Measurements from ENCODE around the gene EYS. TPM values are rescaled to one million over a fixed set of nuclear protein-coding genes. Genes with fewer than 3 reads are reported as not detected.

The EYS gene
- total and polyA plus RNA-seq, 2 of the 13 experiments (the other 11 are each of a cell fraction or from before 2014, with no cell fraction given) = 0.04 to 0.07 TPM

DNA sequence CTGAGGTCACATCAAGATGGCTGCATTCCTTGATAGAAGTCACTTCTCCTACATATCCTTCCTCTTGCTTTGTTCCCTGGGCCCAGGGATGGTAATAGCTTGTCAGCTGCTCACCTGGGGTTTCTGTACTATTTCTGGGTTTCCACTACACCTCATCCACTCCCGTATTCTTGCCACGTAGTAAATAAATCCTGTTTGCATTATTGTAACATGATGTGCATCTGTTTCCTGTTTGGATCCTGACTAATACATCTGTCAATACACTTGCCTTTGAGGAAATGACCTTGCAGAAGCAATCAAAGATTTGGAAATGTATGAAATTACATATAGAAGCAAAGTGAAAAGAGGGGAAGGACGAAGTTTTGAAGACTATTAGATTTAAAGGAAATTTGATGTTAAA lies 1452.5 kb downstream of the EYS start (continued):
- TF ChIP-seq HOMEZ (CRISPR knock-in tag; IDR thresholded peaks at IDR 0.05; ENCODE audit: low read depth) (peak; percentile 51; the same call in 1 of the 2 replicates), SIN3A (IDR thresholded peaks at IDR 0.05; ENCODE audit: borderline replicate concordance, low read depth, low read length) (no peak), ATF4 (CRISPR knock-in tag; IDR thresholded peaks at IDR 0.05) (peak in 1 of 2 experiments; percentile 29; a peak in 1 of 4 replicates), RARA (CRISPR knock-in tag; IDR thresholded peaks at IDR 0.05) (peak; percentile 39; the same call in 1 of the 2 replicates), ZBTB20 (CRISPR knock-in tag; IDR thresholded peaks at IDR 0.05; ENCODE audit: borderline replicate concordance, low read depth) (peak; percentile 90; the same call in 1 of the 2 replicates), HCFC1 (IDR thresholded peaks at IDR 0.05; ENCODE audit: low read depth, low read length) (no peak), ELF3 (CRISPR knock-in tag; IDR thresholded peaks at IDR 0.05) (peak; percentile 89), MED1 (CRISPR knock-in tag; IDR thresholded peaks at IDR 0.05) (peak; percentile 29; the same call in 1 of the 2 replicates), ZNF609 (CRISPR knock-in tag; IDR thresholded peaks at IDR 0.05; ENCODE audit: borderline replicate concordance) (no peak), ARID3A (IDR thresholded peaks at IDR 0.05; ENCODE audit: low read depth, low read length) (peak; percentile 51; the same call in 1 of the 2 replicates), ZNF326 (CRISPR knock-in tag; IDR thresholded peaks at IDR 0.05; ENCODE audit: borderline replicate concordance) (no peak), NFIC (IDR thresholded peaks at IDR 0.05; ENCODE audit: low read length) (no peak), ZNF547 (CRISPR knock-in tag; IDR thresholded peaks at IDR 0.05) (no peak), ZNF383 (CRISPR knock-in tag; IDR thresholded peaks at IDR 0.05; ENCODE audit: borderline replicate concordance) (no peak), GATAD2A (CRISPR knock-in tag; IDR thresholded peaks at IDR 0.05) (peak; percentile 67), U2AF1 (optimal IDR thresholded peaks at IDR 0.05; ENCODE audit: low read depth, low read length) (no peak), HMG20B (CRISPR knock-in tag; conservative IDR thresholded peaks at IDR 0.05) (no peak), THAP11 (CRISPR knock-in tag; IDR thresholded peaks at IDR 0.05) (0 out of 2 replicates have a peak, but pooled peaks have one; percentile 35), SAP130 (CRISPR knock-in tag; IDR thresholded peaks at IDR 0.05; ENCODE audit: low read depth) (peak; percentile 14; the same call in 1 of the 2 replicates), GABPA (IDR thresholded peaks at IDR 0.05; ENCODE audit: low read depth, low read length) (no peak), GABPA (CRISPR knock-in tag; IDR thresholded peaks at IDR 0.05; ENCODE audit: low read depth) (0 out of 2 replicates have a peak, but pooled peaks have one; percentile 17), JUNB (CRISPR knock-in tag; IDR thresholded peaks at IDR 0.05; ENCODE audit: borderline replicate concordance) (0 out of 2 replicates have a peak, but pooled peaks have one; percentile 30)
- TF ChIP-seq, protein P1, sequence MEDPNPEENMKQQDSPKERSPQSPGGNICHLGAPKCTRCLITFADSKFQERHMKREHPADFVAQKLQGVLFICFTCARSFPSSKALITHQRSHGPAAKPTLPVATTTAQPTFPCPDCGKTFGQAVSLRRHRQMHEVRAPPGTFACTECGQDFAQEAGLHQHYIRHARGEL (CRISPR knock-in tag; IDR thresholded peaks at IDR 0.05) = no peak

Measured in HepG2 (cell line).